Activated CD4-positive, alpha-beta T cell treated with anti-CD3 and anti-CD28 coated beads for 1 hour (primary cell): ENCODE measurements around the gene SLX4.
A peak's percentile ranks its signal among the peaks of the same experiment; 100 is the strongest.

Experiments used
- DNase-seq: peaks from one replicate; pipeline ENCODE4 v3.0.0-alpha.2; 2020

Gene SLX4

DNA sequence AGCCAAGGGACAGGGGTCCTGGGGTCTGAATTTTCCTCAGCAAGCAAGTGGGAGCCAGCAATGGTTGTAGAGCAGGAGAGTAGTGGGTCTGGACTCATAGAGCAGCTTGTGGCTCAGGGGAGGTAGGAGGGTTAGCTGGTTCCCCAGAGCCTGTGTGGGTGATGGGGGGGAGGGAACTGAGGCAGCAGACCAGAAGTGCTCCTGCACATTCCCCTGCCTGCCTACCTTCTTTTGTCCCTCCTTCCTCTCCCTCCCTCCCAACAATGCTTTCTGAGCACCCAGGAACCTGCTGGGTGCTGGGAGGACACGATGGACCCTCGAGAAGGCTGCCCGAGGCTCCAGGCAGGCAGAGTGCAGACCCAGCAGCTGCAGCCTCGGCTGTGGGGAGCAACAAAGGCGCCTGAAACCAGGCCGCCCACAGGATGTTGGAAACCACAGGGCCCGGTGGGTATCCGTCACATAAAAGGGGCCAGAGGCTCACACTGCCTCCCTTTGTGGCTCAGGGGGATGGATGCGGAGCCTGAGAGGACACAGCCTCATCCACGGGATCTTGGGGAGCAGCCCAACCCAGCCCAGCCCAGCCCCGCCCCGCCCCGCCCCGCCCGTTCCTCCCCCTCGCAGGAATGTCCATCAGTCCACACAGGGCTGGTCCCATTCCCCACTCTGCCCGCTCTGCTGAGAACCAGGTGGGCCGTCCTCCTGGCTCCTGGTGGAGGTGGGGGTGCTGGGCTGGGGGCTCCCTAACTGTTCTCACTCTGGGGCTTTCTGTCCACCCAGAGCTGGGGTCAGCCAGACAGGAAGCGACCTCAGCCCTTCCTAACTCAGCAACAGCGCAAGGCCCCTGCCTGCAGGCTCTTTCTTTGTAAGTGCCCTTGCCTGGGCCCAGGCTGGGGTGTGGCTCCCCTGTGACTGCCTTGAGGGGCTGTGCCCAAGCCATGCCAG lies 32.5 kb downstream of the SLX4 start:
- DNase-seq: peak; percentile 28

DNA sequence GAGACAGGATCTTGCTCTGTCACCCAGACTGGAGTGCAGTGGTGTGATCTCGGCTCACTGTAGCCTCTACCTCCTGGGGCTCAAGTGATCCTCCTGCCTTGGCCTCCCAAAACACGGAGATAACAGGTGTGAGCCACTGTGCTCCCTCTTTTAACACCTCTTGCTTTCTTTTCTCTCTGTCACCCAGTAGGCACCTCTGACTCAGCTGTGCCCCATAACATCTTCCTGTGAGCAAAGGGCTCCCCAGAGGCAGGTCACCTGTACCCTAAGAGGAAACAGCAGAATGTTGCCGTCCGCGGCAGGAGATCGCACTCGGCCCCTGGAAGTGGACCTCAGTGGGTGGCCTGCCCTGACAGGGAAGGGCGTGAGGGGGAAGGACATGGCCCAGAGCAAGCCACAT lies 33.3 kb downstream of the SLX4 start:
- DNase-seq: peak; percentile 34

DNA sequence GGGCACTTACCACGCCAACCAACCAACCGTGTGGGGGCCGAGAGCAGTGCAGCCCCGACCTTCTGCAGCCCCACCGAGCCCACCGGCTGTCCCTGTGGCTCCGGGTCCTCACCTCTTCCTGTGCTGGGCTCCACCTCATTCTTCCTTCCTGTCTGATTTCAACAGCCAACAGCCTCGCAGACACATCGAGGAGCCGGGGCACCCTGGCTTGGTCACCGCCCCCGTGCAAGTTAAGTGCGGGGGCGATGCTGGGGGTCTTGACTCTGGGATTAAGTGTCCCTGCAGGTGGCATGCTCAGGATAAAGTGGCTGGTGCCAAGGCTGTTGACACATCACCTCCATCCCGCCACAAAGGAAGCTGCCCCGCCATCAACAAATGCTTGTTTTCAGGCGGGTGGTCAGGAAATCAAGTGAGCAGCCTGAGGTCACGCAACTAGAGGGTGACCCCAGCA lies 34.1 kb downstream of the SLX4 start, which contains the start of gene NLRC3:
TSS of gene NLRC3 (minus strand) at position 102 of the 451 bp plus-strand sequence. CDS start 12,367 bp downstream, outside the sequence.
- DNase-seq: peak; percentile 19

DNA sequence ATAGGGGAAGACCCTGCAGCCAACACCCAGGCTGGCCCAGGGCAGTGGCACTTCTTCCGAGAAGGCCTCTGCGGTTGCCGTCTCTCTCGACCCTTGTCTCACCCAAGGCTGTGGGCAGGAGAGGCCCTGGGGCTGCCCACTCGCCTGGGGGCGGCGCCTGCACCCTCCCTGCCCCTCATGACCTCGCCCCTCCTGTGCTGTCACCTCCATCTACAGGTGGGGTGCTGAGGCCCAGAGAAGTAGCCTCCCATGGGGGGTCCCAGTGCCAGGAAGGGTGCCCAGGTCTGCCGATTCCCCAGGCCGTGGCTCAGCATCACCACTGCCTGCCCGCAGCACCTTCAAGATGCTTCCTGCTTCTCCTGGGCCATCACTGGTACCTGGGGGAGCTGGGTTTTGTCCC lies 35.2 kb downstream of the SLX4 start:
- no peak for DNase-seq

DNA sequence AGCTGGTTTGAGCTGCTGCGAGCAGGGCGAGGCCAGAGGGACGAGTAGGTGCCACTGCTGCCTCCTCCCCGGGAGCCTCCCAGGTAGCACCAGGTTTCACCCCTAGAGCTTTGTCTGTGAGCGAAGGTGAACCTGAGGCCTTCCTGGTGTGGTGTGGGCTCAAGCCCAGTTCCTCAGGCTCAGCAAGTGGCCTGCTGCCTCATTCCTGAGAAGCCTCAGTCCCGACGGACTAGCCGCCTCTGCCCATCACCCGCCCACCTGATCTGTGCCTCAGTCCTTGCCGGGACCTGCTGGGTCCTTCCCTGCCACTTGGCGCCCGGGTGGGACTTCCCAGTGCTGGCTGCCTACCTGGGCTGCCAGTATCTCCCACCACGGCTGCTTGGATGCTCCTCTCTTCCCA lies 35.9 kb downstream of the SLX4 start:
- no peak for DNase-seq

DNA sequence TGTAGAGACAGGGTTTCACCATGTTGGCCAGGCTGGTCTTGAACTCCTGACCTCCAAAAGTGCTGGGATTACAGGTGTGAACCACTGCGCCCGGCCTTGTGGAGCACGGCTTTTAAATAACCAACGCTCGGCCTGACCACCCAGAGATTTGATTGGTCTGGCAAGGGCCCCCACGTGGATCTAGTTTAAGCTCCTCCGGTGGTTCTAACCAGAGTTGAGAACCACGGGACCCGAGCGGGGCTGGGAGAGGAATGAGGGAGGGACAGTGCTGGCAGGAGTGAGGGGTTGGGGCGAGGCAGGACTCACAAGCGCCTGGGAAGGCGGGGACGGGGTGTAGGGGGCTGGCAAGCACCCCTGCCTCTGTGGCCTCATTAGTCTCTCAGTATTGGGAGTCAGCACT lies 37.2 kb downstream of the SLX4 start:
- no peak for DNase-seq

DNA sequence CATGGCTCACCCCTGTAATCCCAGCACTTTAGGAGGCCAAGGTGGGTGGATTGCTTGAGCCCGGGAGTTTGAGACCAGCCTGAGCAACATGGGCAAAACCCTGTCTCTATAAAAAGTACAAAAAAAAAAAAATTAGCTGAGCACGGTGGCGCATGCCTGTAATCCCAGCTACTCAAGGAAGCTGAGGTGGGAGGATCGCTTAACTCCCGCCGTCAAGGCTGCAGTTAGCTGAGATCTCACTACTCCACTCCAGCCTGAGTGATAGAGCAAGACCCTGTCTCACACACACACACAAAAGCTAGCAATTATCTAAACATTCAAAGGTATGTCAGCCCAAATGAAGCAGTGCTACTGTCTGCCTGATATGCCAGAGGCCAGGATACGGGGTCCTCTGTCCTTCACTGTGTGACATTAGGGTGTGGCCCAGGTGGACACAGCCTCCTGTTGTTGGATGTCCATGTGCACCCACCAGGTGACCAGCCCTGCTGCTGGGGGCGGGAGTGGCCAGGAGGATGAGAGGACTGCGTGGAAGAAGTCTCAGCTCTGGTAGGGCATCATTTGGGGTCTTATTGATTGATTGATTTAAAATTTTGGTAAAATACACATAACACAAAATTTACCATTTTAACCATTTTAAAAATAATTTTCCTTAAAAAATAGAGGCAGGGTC lies 38.1 kb downstream of the SLX4 start:
- no peak for DNase-seq

DNA sequence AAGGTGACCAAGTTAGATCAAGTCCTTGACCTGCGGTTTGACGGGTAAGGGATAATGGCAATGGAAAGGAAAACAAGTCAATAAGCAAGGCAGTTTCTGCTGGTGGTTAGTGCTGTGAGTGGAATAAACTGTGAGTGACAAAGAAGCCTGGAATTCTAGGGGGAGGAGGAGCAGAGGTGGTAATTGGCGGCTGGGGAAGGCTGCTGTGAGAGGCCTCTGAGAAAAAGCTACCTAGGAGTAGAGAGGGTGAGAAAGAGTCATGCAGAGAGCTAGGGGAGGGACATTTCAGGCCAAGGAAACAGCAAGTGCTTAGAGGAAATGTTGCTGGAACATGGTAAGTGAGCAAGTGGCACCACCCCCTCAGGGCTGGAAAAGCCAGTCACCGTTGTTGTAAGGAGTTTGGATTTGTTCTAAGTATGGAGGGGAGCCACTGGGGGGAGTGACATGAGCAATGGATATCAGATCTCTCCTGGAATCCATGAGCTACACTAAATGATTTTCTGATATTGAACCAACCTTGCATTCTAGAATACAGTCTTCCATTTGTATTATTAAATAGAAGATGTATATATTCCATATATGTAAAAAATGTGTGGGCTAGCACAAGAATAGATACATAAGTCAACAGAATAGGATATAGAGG lies 40.9 kb downstream of the SLX4 start:
- DNase-seq: no peak

DNA sequence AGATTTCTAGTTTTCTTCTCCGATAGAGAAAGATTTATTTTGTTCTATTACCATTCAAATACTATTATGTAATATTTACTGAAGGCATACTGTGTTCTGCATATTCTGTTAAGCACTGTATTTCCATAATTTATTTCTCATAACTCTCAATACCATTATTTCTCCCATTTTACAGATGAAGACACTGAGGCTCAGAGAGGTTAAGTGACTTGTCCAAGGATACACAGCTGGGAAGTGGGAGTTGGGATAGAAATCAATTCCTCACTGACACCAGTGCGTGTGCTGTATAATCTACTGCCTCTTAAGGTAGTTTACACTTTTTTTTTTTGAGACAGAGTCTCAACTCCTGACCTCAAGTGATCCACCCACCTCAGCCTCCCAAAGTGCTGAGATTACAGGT lies 41.6 kb downstream of the SLX4 start:
- no peak for DNase-seq

DNA sequence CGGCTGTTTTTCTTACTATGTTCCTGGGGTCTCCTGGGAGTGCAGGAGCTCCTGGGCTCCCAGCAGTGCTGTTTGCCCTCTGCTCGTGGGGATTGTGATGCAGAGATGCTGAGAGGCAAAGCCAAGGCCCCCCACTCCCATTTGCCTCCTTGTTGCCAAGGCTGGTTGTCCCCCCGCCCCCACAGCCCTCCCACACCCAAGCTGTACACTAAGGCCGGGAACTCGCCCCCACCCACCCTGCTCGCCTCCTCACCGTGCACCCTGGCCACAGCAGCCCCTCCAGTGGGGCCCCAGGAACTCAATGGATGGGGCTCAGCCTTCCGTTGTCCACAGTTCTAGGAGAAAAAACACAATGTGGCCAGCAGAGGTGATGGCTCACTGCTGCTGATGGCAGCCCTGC lies 44.4 kb downstream of the SLX4 start:
- DNase-seq: no peak

DNA sequence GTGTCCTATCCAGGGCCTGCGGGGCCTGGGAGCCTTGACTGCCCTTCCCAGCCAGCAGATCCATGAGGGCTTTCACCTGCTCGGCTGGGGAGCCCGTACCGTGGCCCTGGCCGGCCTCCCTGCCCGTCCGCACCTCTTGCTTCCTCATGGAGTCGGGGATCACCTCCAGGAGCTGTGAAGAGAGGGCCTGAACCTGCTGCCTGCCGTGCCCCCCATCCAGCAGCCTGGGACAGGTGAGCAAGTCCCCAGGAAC lies 46.6 kb downstream of the SLX4 start:
- no peak for DNase-seq

DNA sequence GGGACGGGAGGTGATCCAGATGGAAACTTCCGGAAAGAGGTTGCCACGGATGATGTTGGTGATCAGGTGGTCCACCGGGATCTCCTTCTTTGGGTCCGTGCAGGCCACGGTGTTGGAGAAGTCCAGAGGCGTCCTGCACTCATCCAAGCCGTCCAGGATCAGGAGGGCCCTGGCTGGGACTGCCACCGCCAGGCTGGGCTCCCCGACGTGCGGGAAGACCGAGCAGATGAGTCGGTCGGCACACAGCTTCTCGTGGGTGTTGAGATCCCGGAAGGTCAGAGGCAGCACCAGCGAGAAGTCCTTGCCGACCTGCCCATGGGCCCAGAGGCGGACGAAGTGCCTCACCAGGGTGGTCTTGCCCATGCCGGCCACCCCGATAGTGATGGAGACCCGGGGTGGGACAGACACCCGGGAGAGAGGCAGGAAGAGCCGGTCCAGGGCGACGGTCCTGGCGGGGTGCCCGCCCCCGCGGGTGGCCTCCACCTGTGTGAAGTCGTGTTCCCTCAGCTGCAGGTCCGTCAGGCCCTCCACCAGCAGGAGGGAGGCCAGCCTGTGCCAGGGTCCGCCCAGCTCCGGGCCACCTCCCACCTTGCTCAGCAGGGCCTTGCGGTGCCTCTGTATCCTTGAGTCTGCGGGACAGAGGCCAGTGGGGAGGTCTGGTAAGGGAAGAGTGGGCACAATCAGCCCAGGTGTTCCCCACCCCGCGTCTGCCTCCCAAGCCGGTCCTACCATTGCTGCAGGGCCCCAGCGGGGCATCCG lies 47.1 kb downstream of the SLX4 start:
- DNase-seq: no peak

DNA sequence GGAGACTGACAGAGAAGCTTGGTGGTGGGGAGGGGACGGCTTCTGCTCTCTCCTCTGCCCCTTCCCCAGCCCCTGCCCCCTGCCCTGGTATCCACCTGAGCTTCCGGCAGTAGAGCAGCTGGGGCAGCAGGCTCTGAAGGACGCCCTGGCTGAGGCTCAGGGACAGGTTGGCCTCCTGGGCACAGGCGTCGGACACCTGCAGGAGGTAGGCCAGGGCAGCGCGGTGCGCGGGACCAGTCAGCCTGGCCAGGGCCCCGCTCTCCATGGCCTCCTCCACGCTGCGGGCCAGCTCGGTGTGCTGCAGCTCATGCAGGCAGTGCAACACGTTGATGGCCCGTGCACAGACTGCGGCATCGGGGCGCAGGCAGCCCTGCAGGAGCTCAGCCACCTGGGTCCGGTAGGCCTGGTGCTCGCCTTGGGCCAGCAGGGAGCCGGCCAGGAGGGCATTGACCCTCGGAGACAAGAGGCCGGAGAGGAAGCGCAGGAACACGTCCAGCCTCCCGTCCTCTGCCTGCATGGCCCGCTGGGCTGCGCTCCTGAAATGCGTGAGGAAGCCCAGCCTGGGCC lies 48.4 kb downstream of the SLX4 start:
- no peak for DNase-seq

DNA sequence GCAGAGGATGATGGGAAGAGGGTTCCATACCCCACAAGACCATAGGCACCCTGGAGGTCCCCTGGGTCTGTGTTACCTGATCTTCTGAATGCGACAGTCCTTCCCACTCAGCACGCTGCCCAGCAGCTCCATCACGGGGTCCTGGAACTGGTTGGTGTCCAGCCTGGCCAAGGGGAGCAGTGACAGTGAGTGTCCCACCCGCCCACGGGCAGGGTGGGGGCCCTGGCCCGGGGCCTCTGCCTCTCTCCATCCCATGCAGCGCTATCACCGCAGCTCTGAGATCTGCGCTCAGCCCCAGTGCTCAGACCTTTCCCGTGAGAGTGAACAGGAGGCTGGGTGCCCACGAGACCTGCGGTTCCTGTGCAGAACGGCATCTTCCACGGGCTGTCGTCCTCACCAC lies 49.8 kb downstream of the SLX4 start:
- no peak for DNase-seq

DNA sequence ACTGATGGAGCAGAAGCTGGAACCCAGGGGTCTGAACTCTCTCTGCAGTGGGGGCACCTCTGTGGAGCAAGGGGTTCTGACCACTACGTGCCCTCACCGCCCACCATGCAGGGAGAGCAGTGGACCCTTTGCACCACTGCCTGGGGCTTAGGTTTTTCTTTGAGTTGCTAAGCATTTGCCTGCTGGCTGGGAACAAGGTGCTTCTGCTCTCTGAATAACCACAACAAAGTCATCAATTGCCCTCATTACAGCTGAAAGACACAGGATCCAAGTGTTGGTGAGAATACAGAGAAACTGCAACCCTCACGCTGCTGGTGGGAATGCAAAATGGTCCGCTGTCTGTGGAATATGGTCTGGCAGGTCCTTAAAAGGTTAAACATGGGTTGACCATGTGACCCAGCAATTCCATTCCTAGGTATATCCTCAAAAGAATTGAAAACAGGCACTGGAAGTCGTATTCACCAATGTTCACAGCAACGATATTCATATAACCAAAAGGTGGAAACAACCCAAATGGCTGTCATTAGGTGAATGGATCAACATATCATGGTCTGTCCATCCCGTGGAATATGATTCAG lies 57.0 kb downstream of the SLX4 start:
- no peak for DNase-seq

DNA sequence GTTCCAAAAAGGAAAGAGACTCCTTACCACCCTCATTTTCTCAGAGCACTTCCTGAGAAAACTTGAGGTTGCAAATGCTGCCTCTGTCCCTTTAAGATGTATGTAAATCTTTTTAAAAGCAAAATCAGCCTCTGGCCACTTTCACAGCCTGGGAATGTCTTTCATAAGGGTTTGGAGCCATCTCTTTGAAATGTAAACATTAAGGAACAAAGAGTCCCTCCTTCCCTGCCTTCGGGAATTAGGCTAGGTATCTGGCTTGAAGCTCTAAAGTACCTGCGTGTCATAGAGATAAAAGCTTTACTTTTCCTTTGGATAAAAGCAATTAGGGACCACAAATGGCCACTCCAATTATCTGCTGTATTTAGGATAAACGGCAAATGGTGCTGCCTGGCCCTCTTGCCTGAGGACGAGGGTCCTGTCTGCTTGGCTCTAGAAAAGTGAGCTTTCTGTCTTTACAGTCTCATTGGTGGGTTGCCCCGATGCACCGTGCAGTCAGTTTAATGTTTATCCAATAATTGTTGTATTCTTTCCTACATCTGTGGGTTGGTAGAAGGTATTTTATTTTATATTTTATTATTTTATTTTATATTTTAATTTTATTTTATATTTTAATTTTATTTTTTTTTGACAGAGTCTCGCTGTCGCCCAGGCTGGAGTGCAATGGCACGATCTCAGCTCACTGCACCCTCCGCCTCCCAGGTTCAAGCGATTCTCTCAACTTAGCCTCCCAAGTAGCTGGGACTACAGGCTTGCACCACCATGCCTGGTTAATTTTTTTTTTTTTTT lies 58.1 kb downstream of the SLX4 start:
- DNase-seq: no peak

DNA sequence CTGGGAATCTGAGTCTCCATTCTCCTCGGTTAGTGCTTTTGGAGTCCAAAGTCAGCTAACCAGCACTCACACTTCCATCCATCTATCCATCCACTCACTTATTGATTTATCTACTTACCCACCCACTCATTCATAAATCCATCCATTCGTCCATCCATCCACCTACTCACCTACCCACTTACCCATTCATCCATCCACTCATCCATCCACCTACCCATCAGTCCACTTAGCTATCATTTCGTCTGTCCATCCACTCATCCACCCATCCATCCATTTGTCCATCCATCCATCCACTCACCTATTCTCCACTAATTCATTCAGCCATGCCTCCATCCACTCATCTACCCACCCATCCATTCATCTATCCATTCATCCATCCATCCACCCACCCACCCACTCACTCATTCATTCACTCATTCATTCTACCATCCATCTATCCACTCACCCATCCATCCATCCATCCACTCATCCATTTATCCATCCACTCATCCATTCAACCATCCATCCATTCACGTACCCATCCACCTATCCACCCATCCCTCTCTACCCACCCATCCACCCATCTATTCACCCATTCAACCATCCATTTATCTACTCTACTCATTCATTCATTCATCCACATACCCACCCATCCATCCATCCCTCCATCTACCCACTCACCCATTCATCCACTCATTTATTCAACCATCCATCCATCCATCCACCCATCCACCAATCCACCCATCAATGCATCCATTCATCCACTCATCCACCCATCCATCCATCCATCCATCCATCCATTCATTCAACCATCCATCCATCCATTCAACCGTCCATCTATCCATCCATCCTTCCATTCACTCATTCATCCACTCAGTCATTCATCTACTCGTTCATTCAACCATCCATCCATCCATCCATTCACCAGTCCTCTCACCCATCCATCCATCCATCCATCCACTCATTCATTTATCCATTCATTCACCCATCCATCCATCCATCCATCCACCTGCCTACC lies 60.3 kb downstream of the SLX4 start:
- no peak for DNase-seq

DNA sequence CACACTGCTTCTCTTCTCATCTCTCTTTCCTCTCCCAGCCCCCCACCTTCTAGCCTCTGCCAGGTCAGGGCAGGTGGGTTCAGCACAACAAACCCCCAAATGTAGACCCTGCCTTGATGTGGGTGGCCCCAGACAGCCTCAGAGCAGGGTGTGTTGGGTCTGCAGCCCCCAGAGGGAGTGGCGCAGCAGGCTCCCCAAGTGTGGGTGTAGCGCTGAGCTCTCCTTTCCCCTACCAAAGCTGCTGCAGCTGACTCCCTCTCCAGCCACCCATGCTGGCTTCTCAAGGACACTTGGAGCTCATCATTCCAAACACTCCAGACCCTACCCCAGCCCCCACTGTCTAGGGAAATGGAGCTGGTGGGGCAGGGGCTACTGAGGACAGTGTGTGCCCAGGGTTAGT lies 61.5 kb downstream of the SLX4 start:
- no peak for DNase-seq

DNA sequence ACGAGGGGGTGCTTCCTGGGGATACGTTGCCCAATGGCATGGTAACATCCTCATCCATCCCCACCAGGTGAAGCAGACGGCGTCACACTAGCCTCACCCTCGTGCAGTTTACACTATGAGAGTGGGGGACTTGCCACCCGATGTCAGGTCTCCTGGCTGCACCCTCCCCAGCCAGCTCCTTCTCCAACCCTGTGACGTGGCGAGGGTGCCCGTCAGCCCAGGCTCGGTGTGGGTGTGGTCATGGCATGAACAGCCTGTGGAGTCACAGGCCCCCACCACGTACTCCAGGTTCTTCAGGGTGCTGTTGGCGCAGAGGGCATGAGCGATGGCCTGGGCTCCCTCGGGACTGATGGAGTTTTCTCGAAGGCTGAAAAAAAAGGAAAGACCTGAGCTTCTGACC lies 62.5 kb downstream of the SLX4 start:
- no peak for DNase-seq

DNA sequence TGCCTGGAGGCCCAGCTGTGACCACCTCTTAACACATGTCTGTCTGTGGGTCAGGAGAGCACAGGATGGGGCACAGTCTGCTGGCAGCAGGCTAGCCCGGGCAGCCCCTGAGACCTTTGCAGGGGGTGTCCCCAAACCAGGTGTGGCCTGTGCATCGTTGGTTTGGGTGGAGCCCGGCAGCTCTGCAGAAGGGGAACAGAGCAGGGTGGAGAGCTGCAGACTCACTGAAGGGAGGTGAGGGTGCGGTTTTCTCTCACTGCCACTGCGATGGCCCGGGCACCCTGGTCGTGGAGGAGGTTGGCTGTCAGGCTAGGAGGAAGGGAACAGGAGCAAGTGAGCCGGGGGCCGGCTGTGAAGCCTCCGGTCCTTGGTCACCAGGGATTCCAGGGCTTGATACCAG lies 63.0 kb downstream of the SLX4 start:
- no peak for DNase-seq
